Measurements from ENCODE around the gene FOXP1.

DNA sequence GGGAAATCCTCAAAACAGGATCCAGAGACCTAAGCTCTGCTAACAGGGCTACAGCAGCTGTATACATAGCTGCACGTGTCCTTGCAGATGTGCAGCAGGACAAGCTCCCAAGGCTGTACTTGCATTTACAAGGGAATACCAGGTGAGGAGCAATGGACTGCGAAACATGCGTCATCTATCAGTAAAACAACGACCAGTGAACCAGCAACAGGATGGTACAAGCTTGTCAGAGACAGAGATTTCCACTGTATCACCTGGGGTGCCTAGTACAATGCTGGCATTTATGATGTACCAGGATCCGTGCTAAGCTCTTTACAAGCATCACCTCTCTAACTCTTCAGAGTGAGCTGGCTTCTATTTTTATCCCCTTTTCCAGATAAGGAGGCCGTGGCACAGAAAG lies 227.3 kb downstream of the FOXP1 start:
- TF ChIP-seq EP300 (IDR thresholded peaks at IDR 0.05) (no peak), POLR2A (IDR thresholded peaks at IDR 0.05) (no peak)
- TF ChIP-seq, protein P1, sequence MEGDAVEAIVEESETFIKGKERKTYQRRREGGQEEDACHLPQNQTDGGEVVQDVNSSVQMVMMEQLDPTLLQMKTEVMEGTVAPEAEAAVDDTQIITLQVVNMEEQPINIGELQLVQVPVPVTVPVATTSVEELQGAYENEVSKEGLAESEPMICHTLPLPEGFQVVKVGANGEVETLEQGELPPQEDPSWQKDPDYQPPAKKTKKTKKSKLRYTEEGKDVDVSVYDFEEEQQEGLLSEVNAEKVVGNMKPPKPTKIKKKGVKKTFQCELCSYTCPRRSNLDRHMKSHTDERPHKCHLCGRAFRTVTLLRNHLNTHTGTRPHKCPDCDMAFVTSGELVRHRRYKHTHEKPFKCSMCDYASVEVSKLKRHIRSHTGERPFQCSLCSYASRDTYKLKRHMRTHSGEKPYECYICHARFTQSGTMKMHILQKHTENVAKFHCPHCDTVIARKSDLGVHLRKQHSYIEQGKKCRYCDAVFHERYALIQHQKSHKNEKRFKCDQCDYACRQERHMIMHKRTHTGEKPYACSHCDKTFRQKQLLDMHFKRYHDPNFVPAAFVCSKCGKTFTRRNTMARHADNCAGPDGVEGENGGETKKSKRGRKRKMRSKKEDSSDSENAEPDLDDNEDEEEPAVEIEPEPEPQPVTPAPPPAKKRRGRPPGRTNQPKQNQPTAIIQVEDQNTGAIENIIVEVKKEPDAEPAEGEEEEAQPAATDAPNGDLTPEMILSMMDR (IDR thresholded peaks at IDR 0.05), result no peak
